ENCODE measurements around the gene GPATCH1.

- TF ChIP-seq CTCF (IDR thresholded peaks at IDR 0.05) = no peak
- no peak for TF ChIP-seq POLR2A (IDR thresholded peaks at IDR 0.05)
- no peak for TF ChIP-seq EP300 (IDR thresholded peaks at IDR 0.05)
These were observed 76.9 kb downstream of the GPATCH1 start for GRCh38 chr19:33157906-33158305.

Data from tibial nerve (tissue), 4 donors.